ENCODE measurements around the gene REC114. TPM values are rescaled to one million over a fixed set of nuclear protein-coding genes. Genes with fewer than 3 reads are reported as not detected.
"Not testable (repeated sequence)": the region's sequence is repeated elsewhere in the genome, so short reads cannot be mapped to it uniquely, and the experiment has no call there.

REC114 gene
- polyA plus RNA-seq, 1 donor, result 0.23 TPM

DNA sequence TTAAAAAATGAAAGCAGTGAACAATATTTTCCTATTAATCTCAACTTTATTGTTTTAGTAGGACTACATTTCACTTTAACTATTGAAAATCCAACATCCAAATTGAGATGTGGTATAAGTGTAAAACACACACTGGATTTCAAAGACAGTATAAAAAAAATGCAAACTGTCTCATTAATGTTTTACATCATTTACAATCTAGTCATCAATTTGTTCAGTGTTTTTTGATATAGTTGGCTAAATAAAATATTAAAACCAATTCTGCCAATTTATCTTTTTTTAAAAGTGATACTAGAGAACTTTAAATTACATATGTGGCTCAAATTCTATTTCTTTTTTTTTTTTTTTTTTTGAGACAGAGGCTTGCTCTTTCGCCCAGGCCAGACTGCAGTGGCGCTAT, 95.2 kb downstream of the REC114 start:
- no peak for DNase-seq

GRCh38 chr15:73538563-73539211, 95.7 kb downstream of the REC114 start:
- DNase-seq, result no peak

DNA sequence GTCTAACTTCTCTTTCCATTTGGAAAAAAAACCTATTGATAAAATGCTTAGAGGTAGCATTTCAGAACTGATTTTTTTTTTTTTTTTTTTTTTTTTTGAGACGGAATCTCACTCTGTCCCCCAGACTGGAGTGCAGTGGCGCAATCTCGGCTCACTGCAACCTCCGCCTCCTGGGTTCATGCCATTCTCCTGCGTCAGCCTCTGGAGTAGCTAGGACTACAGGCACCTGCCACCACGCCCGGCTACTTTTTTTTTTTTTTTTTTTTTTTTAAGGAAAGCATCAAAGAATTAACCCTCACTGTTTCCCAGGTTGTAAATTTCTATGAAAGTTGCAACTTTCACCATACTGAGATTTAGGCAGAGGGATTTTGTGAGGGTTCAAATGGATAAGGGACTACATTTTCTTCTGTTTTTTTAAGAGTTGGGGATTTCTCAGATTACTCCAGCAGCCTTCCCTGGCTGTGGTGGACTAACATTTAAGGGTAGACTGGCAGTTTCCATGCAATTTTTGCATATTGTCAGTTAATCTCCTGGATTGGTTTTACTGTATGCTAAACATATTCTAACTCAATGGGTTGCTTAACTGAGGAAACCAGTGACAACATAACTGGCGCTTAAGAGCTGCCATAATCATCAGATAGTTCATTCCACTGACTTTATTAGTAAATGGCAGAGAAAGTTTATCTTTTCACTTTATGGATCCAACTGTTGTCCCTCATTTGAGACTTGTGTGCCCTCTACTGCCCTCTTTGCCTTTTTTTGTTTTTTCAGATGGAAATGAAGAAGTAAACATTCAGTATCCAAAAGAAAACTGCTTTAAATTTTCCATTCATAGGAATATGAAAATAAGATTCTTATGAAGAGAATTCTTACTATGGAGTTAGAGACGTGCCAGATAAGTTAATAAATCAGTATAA, 96.5 kb downstream of the REC114 start:
- no peak for DNase-seq

- no peak for DNase-seq
Observed at GRCh38 chr15:73540161-73540560, 97.2 kb downstream of the REC114 start.

- DNase-seq, result no peak
Observed at GRCh38 chr15:73541479-73541878, 98.5 kb downstream of the REC114 start.

- not testable (repeated sequence) for DNase-seq
Observed at GRCh38 chr15:73548925-73549324, 106.0 kb downstream of the REC114 start.

DNA sequence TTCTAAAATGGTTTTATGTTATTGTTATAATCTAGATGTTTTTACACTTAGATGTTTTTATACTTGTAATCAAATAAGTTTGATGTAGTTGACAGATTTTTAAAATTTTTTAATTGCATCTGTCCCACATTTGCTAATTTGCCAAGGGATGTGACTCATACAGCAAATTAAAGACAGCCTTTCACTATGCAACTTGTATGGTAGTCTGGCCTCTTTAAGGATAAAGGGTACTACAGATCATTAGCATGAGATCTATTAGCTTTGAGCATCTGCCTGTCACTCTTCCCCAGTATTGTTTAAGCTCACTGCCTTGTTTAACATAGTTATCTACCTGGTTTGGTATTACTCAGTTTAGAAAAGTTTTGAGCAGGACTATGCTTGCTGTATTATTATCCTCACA, 107.2 kb downstream of the REC114 start:
- no peak for DNase-seq

- DNase-seq, result no peak
Observed at GRCh38 chr15:73555080-73555479, 112.1 kb downstream of the REC114 start.

DNA sequence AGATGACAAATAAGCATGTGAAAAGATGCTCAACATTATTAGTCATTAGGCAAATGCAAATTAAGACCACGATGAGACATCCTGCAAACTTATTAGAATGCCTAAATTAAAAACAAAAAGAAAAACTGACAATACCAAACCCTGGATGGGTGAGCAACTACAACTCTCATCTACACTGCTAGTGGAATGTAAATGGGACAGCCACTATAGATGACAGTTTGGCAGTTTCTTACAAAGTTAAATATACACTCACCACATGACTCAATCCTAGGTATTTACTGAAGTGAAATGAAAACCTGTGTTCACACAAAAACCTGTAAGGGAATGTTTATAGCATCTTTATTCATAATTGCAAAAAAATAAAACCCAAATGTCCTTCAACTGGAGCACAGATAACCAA, 115.6 kb downstream of the REC114 start:
- no peak for DNase-seq

GRCh38 chr15:73560501-73561117, 117.6 kb downstream of the REC114 start:
- peak; percentile 75 for DNase-seq

DNA sequence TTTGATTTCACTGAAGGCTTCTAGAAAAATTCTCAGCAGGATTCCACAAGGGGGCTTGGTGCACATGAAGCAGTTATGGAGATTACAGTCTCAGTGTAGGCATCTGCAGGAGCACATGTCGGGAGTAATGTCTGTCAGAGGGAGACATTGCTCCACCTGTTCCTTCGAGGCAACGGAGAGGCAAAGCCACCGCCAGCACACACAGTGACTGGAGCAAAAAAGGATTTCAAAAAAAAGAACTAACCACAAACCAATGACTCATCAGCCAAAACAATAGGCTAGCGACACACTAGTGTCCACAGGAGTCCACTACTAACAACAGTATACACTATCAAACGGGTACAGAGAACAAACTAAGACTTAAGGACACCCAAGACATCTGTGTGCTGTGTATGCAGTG, 121.3 kb downstream of the REC114 start:
- DNase-seq, result no peak

DNA sequence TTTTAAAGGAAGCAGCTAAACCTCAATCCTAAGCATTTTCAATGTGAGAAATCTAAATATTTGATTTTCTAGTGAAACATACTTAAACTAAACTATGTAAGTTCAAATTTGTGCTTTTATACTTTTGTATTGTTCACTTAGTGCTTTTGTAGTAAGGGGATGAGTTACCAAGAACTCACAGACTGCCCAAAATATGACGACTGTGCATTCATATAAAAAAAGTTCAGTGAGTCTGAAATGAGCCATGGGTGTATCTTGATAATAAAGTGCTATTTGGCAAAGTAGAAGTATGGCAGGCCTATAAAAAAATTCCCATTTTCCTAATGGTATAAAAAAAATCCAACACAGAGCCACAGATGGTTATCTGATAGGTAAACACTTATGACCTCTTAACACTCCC, 124.1 kb downstream of the REC114 start:
- no peak for DNase-seq

GRCh38 chr15:73568564-73569280, 125.8 kb downstream of the REC114 start:
- DNase-seq, result no peak

- DNase-seq, result no peak
Observed at GRCh38 chr15:73569361-73569760, 126.4 kb downstream of the REC114 start.

DNA sequence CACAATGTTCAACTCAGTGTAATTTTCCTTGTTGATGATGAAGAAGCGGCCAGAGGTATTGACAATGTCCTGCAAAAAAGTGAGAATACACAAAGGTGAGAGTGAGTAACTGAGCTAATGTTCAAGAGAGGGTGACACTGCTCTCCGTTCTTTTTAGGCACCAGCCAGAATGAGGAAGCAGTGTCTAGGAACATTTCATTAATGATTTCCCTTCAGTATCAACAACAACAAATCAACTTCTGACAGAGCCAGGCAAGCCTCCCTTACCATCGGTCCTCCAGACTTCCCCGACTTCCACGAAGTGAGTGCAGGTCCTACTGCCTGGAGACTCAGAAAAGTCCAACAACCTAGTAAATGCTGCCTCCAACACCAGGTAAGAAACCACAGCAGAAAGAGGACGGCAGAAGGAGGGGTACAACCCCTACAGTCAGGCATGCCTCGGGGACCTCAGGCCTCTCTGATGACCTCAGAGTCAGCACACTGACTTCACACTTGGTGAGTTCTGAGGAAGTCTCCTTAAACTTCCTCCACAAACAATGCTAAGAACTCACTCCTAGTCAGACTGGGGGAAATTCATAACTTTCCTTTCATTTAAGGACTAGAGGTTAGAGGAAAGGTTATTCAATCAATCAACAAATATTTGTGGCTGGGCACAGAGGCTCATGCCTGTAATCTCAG, 127.5 kb downstream of the REC114 start:
- DNase-seq, result no peak

DNA sequence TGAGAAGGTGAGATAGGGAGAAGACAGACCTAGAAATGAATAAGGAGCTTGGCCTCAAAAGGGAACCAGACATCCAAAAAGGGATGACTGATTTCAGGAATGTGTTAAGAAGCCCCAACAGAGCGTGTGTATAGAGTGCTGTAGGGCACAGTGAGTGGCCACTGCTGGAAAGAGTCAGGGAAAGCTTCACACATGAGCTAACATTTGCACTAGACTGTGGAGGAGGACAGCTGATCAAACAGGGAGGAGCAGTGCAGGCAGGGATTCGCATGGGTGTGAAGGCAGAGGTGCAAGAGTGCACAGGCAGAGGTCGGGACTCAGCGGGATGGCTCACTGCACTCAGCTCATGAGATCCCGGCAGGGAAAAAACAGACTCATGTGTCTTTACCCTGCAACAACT, 128.4 kb downstream of the REC114 start:
- DNase-seq, result no peak

DNA sequence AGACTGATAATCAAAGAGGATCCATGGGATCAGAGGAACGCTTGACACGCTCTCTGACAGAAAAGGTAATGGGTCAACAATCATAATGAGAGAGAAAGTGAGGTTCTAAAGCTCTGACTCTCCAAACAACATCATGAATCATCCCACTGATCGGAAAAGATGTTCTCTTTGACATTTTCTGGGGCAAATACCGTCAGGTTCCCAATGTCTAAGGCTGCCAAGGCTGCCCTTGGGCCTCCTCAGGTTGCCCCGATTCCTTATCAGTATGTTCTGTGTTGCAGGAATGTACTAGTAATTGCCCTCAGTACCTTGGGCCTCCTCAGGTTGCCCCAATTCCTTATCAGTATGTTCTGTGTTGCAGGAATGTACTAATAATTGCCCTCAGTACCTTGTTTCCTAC, 129.3 kb downstream of the REC114 start:
- no peak for DNase-seq

- DNase-seq, result no peak
Observed at GRCh38 chr15:73573037-73573436, 130.1 kb downstream of the REC114 start.

- no peak for DNase-seq
Observed at GRCh38 chr15:73573572-73573971, 130.6 kb downstream of the REC114 start.

- no peak for DNase-seq
Observed at GRCh38 chr15:73575636-73576247, 132.8 kb downstream of the REC114 start.

DNA sequence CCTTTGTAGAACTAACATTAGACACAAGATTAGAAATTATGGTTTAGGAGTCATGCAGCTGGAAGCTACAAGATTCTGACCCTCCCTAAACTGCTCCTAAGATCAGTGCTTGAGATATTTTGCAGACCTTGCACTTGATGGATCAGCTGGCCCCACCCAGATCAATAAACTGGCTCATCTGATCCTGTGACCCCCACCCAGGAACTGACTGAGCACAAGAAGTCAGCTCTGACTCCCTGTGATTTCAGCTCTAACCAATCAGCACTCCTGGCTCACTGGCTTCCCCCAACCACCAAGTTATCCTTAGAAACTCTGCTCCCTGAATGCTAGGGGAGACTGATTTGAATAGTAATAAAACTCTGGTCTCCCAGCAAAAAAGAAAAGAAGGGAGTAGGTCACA, 134.6 kb downstream of the REC114 start:
- not testable (repeated sequence) for DNase-seq

DNA sequence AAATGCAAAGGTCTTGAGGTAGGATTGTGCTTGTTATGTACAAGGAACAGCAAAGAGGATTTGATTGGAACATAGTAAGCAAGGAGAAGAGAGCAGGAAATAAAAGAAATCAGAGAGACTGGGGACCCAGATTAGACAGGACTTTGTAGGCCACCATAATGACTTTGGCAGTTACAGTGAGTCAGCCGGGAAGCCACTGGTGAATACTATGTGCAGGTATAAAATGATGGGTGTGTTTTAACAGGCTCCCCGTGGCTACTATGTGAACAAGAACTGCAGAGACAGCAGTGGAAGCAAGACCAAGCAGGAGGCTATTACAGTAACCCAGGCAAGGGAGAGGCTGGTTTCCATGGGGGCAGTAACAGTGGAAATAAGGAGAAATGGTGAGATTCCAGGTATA, 135.1 kb downstream of the REC114 start:
- no peak for DNase-seq

All from hindlimb muscle (tissue), 1 donor.